Nephron progenitor cell (in vitro differentiated cells): ENCODE data around the gene KCNMB2.

ENCODE experiments used
- DNase-seq: peaks from one replicate; pipeline ENCODE4 v3.0.0; 2021
- H3K27ac Mint-ChIP-seq: 2 replicates; pipeline ENCODE4 v1.8.0; 2021; ENCODE audit warnings: mild to moderate bottlenecking, moderate library complexity, mixed read lengths
- H3K27me3 Mint-ChIP-seq: 2 replicates; pipeline ENCODE4 v1.8.0; 2021; ENCODE audit warnings: mild to moderate bottlenecking, low read depth, mixed read lengths; ENCODE audit not compliant: poor library complexity
- H3K36me3 Mint-ChIP-seq: 2 replicates; pipeline ENCODE4 v1.8.0; 2021; ENCODE audit warnings: low read depth, mixed read lengths
- H3K4me1 Mint-ChIP-seq: 2 replicates; pipeline ENCODE4 v1.8.0; 2021; ENCODE audit warnings: mixed read lengths
- H3K4me3 Mint-ChIP-seq: 2 replicates; pipeline ENCODE4 v1.8.0; 2021; ENCODE audit warnings: mild to moderate bottlenecking, moderate library complexity, mixed read lengths
- H3K9me3 Mint-ChIP-seq: 2 replicates; pipeline ENCODE4 v1.8.0; 2021; ENCODE audit warnings: mild to moderate bottlenecking, moderate library complexity, mixed read lengths
- TF ChIP-seq, protein P1 (sequence below): fragments of 200-600 bp; sonication (generic); IDR thresholded peaks from 2 replicates; pipeline ENCODE4 v1.5.0; 2021; ENCODE audit warnings: antibody characterized with exemption

KCNMB2 gene

DNA sequence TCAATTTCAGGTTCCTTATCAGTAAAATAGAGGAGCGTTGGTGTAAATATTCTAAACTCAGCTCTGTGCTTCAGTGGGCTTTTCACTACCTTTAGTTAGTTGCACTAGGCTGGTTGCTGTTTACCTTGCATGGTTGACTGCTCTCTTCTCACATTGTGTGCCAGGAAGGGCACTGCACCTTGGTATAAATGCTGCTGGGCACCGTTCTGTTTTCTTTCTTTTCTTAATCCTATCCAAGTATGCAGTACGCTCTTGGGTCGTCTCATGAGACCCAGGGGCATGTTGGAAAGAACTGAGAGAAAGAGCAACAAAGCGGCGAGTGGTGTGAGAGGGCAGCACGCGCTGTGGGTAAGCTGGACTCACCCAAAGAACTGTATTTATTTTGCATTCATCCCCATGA, 22.4 kb downstream of the KCNMB2 start:
- H3K27me3 Mint-ChIP-seq, result peaks cover 4% of the 10 kb centered on the region
- H3K9me3 Mint-ChIP-seq, result no peaks in the 10 kb centered on the region
- no peaks in the 10 kb centered on the region for H3K36me3 Mint-ChIP-seq
- no peak overlapping the region for H3K4me3 Mint-ChIP-seq
- peaks cover 24% of the 10 kb centered on the region for H3K4me1 Mint-ChIP-seq
- no peak for DNase-seq
- TF ChIP-seq, protein P1, sequence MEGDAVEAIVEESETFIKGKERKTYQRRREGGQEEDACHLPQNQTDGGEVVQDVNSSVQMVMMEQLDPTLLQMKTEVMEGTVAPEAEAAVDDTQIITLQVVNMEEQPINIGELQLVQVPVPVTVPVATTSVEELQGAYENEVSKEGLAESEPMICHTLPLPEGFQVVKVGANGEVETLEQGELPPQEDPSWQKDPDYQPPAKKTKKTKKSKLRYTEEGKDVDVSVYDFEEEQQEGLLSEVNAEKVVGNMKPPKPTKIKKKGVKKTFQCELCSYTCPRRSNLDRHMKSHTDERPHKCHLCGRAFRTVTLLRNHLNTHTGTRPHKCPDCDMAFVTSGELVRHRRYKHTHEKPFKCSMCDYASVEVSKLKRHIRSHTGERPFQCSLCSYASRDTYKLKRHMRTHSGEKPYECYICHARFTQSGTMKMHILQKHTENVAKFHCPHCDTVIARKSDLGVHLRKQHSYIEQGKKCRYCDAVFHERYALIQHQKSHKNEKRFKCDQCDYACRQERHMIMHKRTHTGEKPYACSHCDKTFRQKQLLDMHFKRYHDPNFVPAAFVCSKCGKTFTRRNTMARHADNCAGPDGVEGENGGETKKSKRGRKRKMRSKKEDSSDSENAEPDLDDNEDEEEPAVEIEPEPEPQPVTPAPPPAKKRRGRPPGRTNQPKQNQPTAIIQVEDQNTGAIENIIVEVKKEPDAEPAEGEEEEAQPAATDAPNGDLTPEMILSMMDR, result no peak
- no peak overlapping the region for H3K27ac Mint-ChIP-seq

DNA sequence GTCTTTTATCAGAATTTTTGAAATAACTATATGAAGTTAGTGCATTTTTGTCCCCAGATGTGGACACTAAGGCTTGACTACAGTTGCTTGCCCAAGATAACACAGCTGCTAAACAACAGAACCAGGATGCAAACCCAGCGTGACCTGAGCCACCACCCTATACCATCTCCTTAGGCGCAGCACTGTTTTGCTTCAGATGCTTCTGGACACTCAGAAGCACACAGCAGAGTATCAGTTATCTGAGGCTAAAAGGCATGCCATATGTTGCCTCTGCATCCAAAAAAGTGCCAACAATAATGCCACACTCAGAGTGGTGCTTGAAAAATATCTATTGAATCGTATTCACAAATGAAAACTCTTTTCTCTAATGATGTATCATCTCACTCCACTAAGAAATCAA, 24.5 kb downstream of the KCNMB2 start:
- no peak for DNase-seq
- peaks cover 4% of the 10 kb centered on the region for H3K27me3 Mint-ChIP-seq
- TF ChIP-seq, protein P1, result no peak
- no peaks in the 10 kb centered on the region for H3K36me3 Mint-ChIP-seq
- no peaks in the 10 kb centered on the region for H3K9me3 Mint-ChIP-seq
- no peak overlapping the region for H3K27ac Mint-ChIP-seq
- H3K4me3 Mint-ChIP-seq, result no peak overlapping the region
- H3K4me1 Mint-ChIP-seq, result peaks cover 24% of the 10 kb centered on the region

GRCh38 chr3:178561239-178561638, 25.0 kb downstream of the KCNMB2 start:
- TF ChIP-seq, protein P1, result no peak
- H3K27me3 Mint-ChIP-seq, result peaks cover 4% of the 10 kb centered on the region
- H3K9me3 Mint-ChIP-seq, result no peaks in the 10 kb centered on the region
- H3K4me1 Mint-ChIP-seq, result peaks cover 24% of the 10 kb centered on the region
- DNase-seq, result no peak
- no peak overlapping the region for H3K27ac Mint-ChIP-seq
- H3K4me3 Mint-ChIP-seq, result no peak overlapping the region
- no peaks in the 10 kb centered on the region for H3K36me3 Mint-ChIP-seq

DNA sequence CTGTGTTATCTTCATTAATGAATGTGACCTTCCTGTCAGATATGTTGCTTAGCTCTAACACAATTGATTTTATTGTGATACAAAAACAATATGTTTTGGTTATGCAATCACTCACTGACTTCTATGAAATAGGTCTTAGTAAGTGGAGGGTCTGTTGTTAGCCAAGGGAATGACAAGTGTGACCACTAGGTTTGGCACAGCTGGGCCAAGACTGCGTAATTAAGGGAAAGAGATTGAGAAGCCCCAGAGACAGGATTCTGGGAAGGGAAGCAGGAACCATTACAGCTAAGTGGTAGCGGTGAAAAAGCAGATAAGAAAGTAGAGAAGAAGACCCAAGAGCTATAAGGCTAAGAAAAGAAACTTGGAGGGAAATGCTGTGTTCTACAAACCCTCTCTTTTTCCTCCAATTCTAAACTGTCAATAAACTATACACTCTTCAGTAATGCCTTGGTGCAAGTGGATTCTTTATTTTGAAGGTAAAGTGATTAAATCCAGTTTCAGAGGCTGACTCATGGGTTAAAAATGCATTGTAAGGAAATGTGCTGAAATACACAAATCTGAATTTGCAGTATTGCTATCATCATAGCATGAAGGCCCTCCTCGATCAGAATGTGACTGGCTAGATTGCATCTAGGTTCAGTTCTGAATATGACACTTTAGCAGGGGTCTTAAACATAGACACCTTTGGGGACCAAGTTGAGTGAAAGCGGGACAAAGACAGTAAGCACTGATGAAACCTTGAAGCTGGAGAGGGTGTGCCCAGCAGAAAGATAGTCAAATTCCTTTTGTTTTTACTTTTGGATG, 26.1 kb downstream of the KCNMB2 start:
- Mint-ChIP-seq H3K4me3 (no peak overlapping the region), H3K36me3 (no peaks in the 10 kb centered on the region), H3K9me3 (no peaks in the 10 kb centered on the region), H3K27ac (peak overlapping the region; percentile 7), H3K4me1 (peaks cover 19% of the 10 kb centered on the region), H3K27me3 (no peaks in the 10 kb centered on the region)
- no peak for DNase-seq
- TF ChIP-seq, protein P1, result no peak

GRCh38 chr3:178562947-178563232, 26.7 kb downstream of the KCNMB2 start:
- TF ChIP-seq, protein P1, result no peak
- Mint-ChIP-seq H3K36me3 (no peaks in the 10 kb centered on the region), H3K9me3 (no peaks in the 10 kb centered on the region), H3K27ac (no peak overlapping the region), H3K27me3 (no peaks in the 10 kb centered on the region), H3K4me1 (peaks cover 14% of the 10 kb centered on the region), H3K4me3 (no peak overlapping the region)
- no peak for DNase-seq

GRCh38 chr3:178567611-178568010, 31.4 kb downstream of the KCNMB2 start:
- no peaks in the 10 kb centered on the region for H3K36me3 Mint-ChIP-seq
- no peaks in the 10 kb centered on the region for H3K9me3 Mint-ChIP-seq
- no peaks in the 10 kb centered on the region for H3K27me3 Mint-ChIP-seq
- no peak overlapping the region for H3K4me3 Mint-ChIP-seq
- TF ChIP-seq, protein P1, result no peak
- no peaks in the 10 kb centered on the region for H3K4me1 Mint-ChIP-seq
- no peak overlapping the region for H3K27ac Mint-ChIP-seq
- DNase-seq, result no peak
